ENCODE results near the gene LRRC55. TPM values are rescaled to one million over a fixed set of nuclear protein-coding genes. Genes with fewer than 3 reads are reported as not detected.
A peak's percentile ranks its signal among the peaks of the same experiment; 100 is the strongest.

LRRC55 gene
- total RNA-seq, 6 donors from 2014 or later = 0.10 to 0.11 TPM; not detected in 4

GRCh38 chr11:57174656-57175055 is 7.1 kb upstream of the LRRC55 start:
- TF ChIP-seq POLR2A (IDR thresholded peaks at IDR 0.05) (no peak), POLR2AphosphoS5 (IDR thresholded peaks at IDR 0.05) (no peak), CTCF (IDR thresholded peaks at IDR 0.05) (no peak), EP300 (IDR thresholded peaks at IDR 0.05) (no peak)
- Histone ChIP-seq H3K27me3 (no peaks in the 10 kb centered on the region), H3K9me3 (no peaks in the 10 kb centered on the region), H3K27ac (no peak overlapping the region), H3K4me3 (no peak overlapping the region), H3K36me3 (no peaks in the 10 kb centered on the region), H3K4me1 (no peaks in the 10 kb centered on the region)
- DNase-seq = no peak
- no peak for ATAC-seq (ENCODE audit: low FRiP score in 2 of 2)
- WGBS, 2 donors = 69 to 78% methylated on average over 5 of the region's 5 CpGs

GRCh38 chr11:57175478-57175877 is 6.3 kb upstream of the LRRC55 start:
- peaks cover 0 to 4% (median 0%) of the 10 kb centered on the region in 4 donors for H3K4me1 ChIP-seq
- H3K27ac ChIP-seq = no peak overlapping the region
- no peaks in the 10 kb centered on the region for H3K9me3 ChIP-seq
- ATAC-seq (ENCODE audit: low FRiP score in 2 of 2) (no peak), DNase-seq (no peak)
- H3K36me3 ChIP-seq = no peaks in the 10 kb centered on the region
- no peak for TF ChIP-seq POLR2A (IDR thresholded peaks at IDR 0.05)
- no peak for TF ChIP-seq POLR2AphosphoS5 (IDR thresholded peaks at IDR 0.05)
- TF ChIP-seq EP300 (IDR thresholded peaks at IDR 0.05) = no peak
- no peak for TF ChIP-seq CTCF (IDR thresholded peaks at IDR 0.05)
- no peak overlapping the region for H3K4me3 ChIP-seq
- H3K27me3 ChIP-seq = no peaks in the 10 kb centered on the region

GRCh38 chr11:57178334-57178733 is 3.4 kb upstream of the LRRC55 start:
- WGBS, 2 donors = 34 to 36% methylated on average over 2 of the region's 2 CpGs

GRCh38 chr11:57179681-57180080 is 2.1 kb upstream of the LRRC55 start:
- H3K36me3 ChIP-seq = no peaks in the 10 kb centered on the region
- DNase-seq (no peak), ATAC-seq (ENCODE audit: low FRiP score in 2 of 2) (no peak)
- H3K9me3 ChIP-seq = no peaks in the 10 kb centered on the region
- TF ChIP-seq POLR2AphosphoS5 (IDR thresholded peaks at IDR 0.05) = no peak
- TF ChIP-seq EP300 (IDR thresholded peaks at IDR 0.05) = no peak
- no peak overlapping the region for H3K4me3 ChIP-seq
- H3K27ac ChIP-seq = no peak overlapping the region
- H3K27me3 ChIP-seq = no peaks in the 10 kb centered on the region
- H3K4me1 ChIP-seq = peaks cover 0 to 10% (median 2%) of the 10 kb centered on the region in 4 donors
- WGBS, 2 donors = 59 to 74% methylated on average over 7 of the region's 7 CpGs

More at GRCh38 chr11:57178334-57178733, 3.4 kb upstream of the LRRC55 start:
- Histone ChIP-seq H3K36me3 (no peaks in the 10 kb centered on the region), H3K27ac (no peak overlapping the region), H3K4me1 (peaks cover 0 to 10% (median 2%) of the 10 kb centered on the region in 4 donors), H3K9me3 (no peaks in the 10 kb centered on the region), H3K27me3 (no peaks in the 10 kb centered on the region), H3K4me3 (no peak overlapping the region)
- ATAC-seq (ENCODE audit: low FRiP score in 2 of 2) (no peak), DNase-seq (no peak)
- TF ChIP-seq EP300 (IDR thresholded peaks at IDR 0.05) (no peak), POLR2A (IDR thresholded peaks at IDR 0.05) (no peak), CTCF (IDR thresholded peaks at IDR 0.05) (no peak), POLR2AphosphoS5 (IDR thresholded peaks at IDR 0.05) (no peak)

- H3K4me3 ChIP-seq = no peak overlapping the region
- no peak for TF ChIP-seq CTCF (IDR thresholded peaks at IDR 0.05)
- no peak for TF ChIP-seq POLR2AphosphoS5 (IDR thresholded peaks at IDR 0.05)
- TF ChIP-seq EP300 (IDR thresholded peaks at IDR 0.05) = no peak
- TF ChIP-seq POLR2A (IDR thresholded peaks at IDR 0.05) = no peak
- H3K36me3 ChIP-seq = no peaks in the 10 kb centered on the region
- DNase-seq (peak in 1 of 2 donors; percentile 62), ATAC-seq (ENCODE audit: low FRiP score in 2 of 2) (no peak)
- H3K27ac ChIP-seq = no peak overlapping the region
- no peaks in the 10 kb centered on the region for H3K27me3 ChIP-seq
- WGBS, 2 donors = 38 to 40% methylated on average over 24 of the region's 24 CpGs
- H3K4me1 ChIP-seq = peaks cover 0 to 10% (median 2%) of the 10 kb centered on the region in 4 donors
- no peaks in the 10 kb centered on the region for H3K9me3 ChIP-seq
Observed at GRCh38 chr11:57180081-57180561, 1.6 kb upstream of the LRRC55 start.

All from upper lobe of left lung (tissue), 6 donors.